ENCODE data around the gene LYPLAL1.
A peak's percentile ranks its signal among the peaks of the same experiment; 100 is the strongest.

The LYPLAL1 gene

GRCh38 chr1:219173758-219174459, at the start of gene LYPLAL1:
Gene LYPLAL1, plus strand, starts transcription at chr1:219173878. Its CDS starts 13 bp downstream, at chr1:219173891.
- H3K4me2 ChIP-seq (ENCODE audit: low read length), result peak within 1 kb of the TSS; percentile 98
- TF ChIP-seq EZH2phosphoT487 (IDR thresholded peaks at IDR 0.05; ENCODE audit: low read depth) (no peak), CTCF (IDR thresholded peaks at IDR 0.05; ENCODE audit: low read depth, low read length) (peak; percentile 38)
- peak within 1 kb of the TSS; percentile 95 for H3K9ac ChIP-seq (ENCODE audit: low read length)
- peaks cover 43% of the 10 kb centered on the region for H3K79me2 ChIP-seq (ENCODE audit: low read length)
- H3K9me3 ChIP-seq (ENCODE audit: insufficient read depth, low read length), result no peaks in the 10 kb centered on the region
- H3K27ac ChIP-seq (ENCODE audit: low read length), result peak within 1 kb of the TSS; percentile 81
- no peaks in the 10 kb centered on the region for H3K27me3 ChIP-seq (ENCODE audit: low read depth, low read length)
- peak within 1 kb of the TSS; percentile 87 for H2AFZ ChIP-seq (ENCODE audit: low read depth, low read length)
- H3K4me1 ChIP-seq (ENCODE audit: low read length), result peaks cover 58% of the 10 kb centered on the region
- H4K20me1 ChIP-seq (ENCODE audit: insufficient read depth, low read length), result peaks cover 19% of the 10 kb centered on the region; the same call in 1 of the 2 replicates
- H3K4me3 ChIP-seq (ENCODE audit: low read length), result peak within 1 kb of the TSS; percentile 96
- H3K36me3 ChIP-seq (replicated peaks; ENCODE audit: low read depth, low read length), result peaks cover 16% of the 10 kb centered on the region

GRCh38 chr1:219124163-219124562, 49.5 kb upstream of the LYPLAL1 start:
- Histone ChIP-seq H3K27me3 (ENCODE audit: low read depth, low read length) (no peaks in the 10 kb centered on the region), H3K4me2 (ENCODE audit: low read length) (no peak overlapping the region), H3K4me1 (ENCODE audit: low read length) (no peaks in the 10 kb centered on the region), H2AFZ (ENCODE audit: low read depth, low read length) (no peak overlapping the region), H3K36me3 (replicated peaks; ENCODE audit: low read depth, low read length) (no peaks in the 10 kb centered on the region), H3K27ac (ENCODE audit: low read length) (no peak overlapping the region), H3K4me3 (ENCODE audit: low read length) (no peak overlapping the region), H4K20me1 (ENCODE audit: insufficient read depth, low read length) (no peaks in the 10 kb centered on the region), H3K9me3 (ENCODE audit: insufficient read depth, low read length) (no peaks in the 10 kb centered on the region), H3K9ac (ENCODE audit: low read length) (no peak overlapping the region), H3K79me2 (ENCODE audit: low read length) (no peaks in the 10 kb centered on the region)
- TF ChIP-seq CTCF (IDR thresholded peaks at IDR 0.05; ENCODE audit: low read depth, low read length), result no peak
- TF ChIP-seq EZH2phosphoT487 (IDR thresholded peaks at IDR 0.05; ENCODE audit: low read depth), result no peak

- H3K4me1 ChIP-seq (ENCODE audit: low read length), result no peaks in the 10 kb centered on the region
- no peak overlapping the region for H3K9ac ChIP-seq (ENCODE audit: low read length)
- H3K9me3 ChIP-seq (ENCODE audit: insufficient read depth, low read length), result no peaks in the 10 kb centered on the region
- no peaks in the 10 kb centered on the region for H3K79me2 ChIP-seq (ENCODE audit: low read length)
- H3K36me3 ChIP-seq (replicated peaks; ENCODE audit: low read depth, low read length), result no peaks in the 10 kb centered on the region
- no peaks in the 10 kb centered on the region for H3K27me3 ChIP-seq (ENCODE audit: low read depth, low read length)
- no peak overlapping the region for H3K27ac ChIP-seq (ENCODE audit: low read length)
- TF ChIP-seq EZH2phosphoT487 (IDR thresholded peaks at IDR 0.05; ENCODE audit: low read depth) (no peak), CTCF (IDR thresholded peaks at IDR 0.05; ENCODE audit: low read depth, low read length) (no peak)
- H4K20me1 ChIP-seq (ENCODE audit: insufficient read depth, low read length), result no peaks in the 10 kb centered on the region
- H2AFZ ChIP-seq (ENCODE audit: low read depth, low read length), result no peak overlapping the region
- H3K4me3 ChIP-seq (ENCODE audit: low read length), result no peak overlapping the region
- H3K4me2 ChIP-seq (ENCODE audit: low read length), result no peak overlapping the region
These were observed 48.3 kb upstream of the LYPLAL1 start for GRCh38 chr1:219125342-219125741.

- H4K20me1 ChIP-seq (ENCODE audit: insufficient read depth, low read length), result no peaks in the 10 kb centered on the region
- no peak overlapping the region for H3K4me2 ChIP-seq (ENCODE audit: low read length)
- no peaks in the 10 kb centered on the region for H3K9me3 ChIP-seq (ENCODE audit: insufficient read depth, low read length)
- no peaks in the 10 kb centered on the region for H3K79me2 ChIP-seq (ENCODE audit: low read length)
- no peak overlapping the region for H3K9ac ChIP-seq (ENCODE audit: low read length)
- no peaks in the 10 kb centered on the region for H3K36me3 ChIP-seq (replicated peaks; ENCODE audit: low read depth, low read length)
- H2AFZ ChIP-seq (ENCODE audit: low read depth, low read length), result no peak overlapping the region
- no peaks in the 10 kb centered on the region for H3K27me3 ChIP-seq (ENCODE audit: low read depth, low read length)
- no peak overlapping the region for H3K27ac ChIP-seq (ENCODE audit: low read length)
- H3K4me1 ChIP-seq (ENCODE audit: low read length), result no peaks in the 10 kb centered on the region
- no peak overlapping the region for H3K4me3 ChIP-seq (ENCODE audit: low read length)
- no peak for TF ChIP-seq CTCF (IDR thresholded peaks at IDR 0.05; ENCODE audit: low read depth, low read length)
- no peak for TF ChIP-seq EZH2phosphoT487 (IDR thresholded peaks at IDR 0.05; ENCODE audit: low read depth)
These were observed 47.3 kb upstream of the LYPLAL1 start for GRCh38 chr1:219126377-219126776.

All from OCI-LY3 (cell line).